ENCODE data around the gene IL2RA.

The IL2RA gene

GRCh38 chr10:6037422-6037821 is 24.7 kb downstream of the IL2RA start:
- peak; percentile 1 for DNase-seq

- DNase-seq = peak; percentile 27
Observed at GRCh38 chr10:6036861-6037321, 25.3 kb downstream of the IL2RA start.

- peak; percentile 1 for DNase-seq
Observed at GRCh38 chr10:6035931-6036575, 26.1 kb downstream of the IL2RA start.

GRCh38 chr10:6035101-6035834 is 26.9 kb downstream of the IL2RA start:
- DNase-seq = peak; percentile 2

GRCh38 chr10:6034371-6034770 is 27.8 kb downstream of the IL2RA start:
- DNase-seq = no peak

GRCh38 chr10:6033954-6034353 is 28.2 kb downstream of the IL2RA start:
- no peak for DNase-seq

- no peak for DNase-seq
Observed at GRCh38 chr10:6030940-6031339, 31.2 kb downstream of the IL2RA start.

GRCh38 chr10:6030217-6030616 is 31.9 kb downstream of the IL2RA start:
- no peak for DNase-seq

GRCh38 chr10:6027929-6028328 is 34.2 kb downstream of the IL2RA start:
- peak; percentile 2 for DNase-seq

GRCh38 chr10:6025683-6026255 is 36.4 kb downstream of the IL2RA start:
- no peak for DNase-seq

- DNase-seq = peak; percentile 1
Observed at GRCh38 chr10:6024334-6024682, 37.9 kb downstream of the IL2RA start.

GRCh38 chr10:6023661-6024333 is 38.4 kb downstream of the IL2RA start:
- peak; percentile 1 for DNase-seq

- no peak for DNase-seq
Observed at GRCh38 chr10:6022660-6023059, 39.5 kb downstream of the IL2RA start.

- DNase-seq = no peak
Observed at GRCh38 chr10:6020826-6021225, 41.3 kb downstream of the IL2RA start.

- DNase-seq = no peak
Observed at GRCh38 chr10:6019796-6020195, 42.4 kb downstream of the IL2RA start.

GRCh38 chr10:6019010-6019782 is 43.0 kb downstream of the IL2RA start:
- DNase-seq = no peak

GRCh38 chr10:6018422-6018821 is 43.7 kb downstream of the IL2RA start:
- no peak for DNase-seq

GRCh38 chr10:6017781-6018354 is 44.3 kb downstream of the IL2RA start:
- DNase-seq = no peak

- DNase-seq = peak; percentile 52
Observed at GRCh38 chr10:6014241-6014761, 47.9 kb downstream of the IL2RA start.

- DNase-seq = no peak
Observed at GRCh38 chr10:6013413-6014192, 48.6 kb downstream of the IL2RA start.

Data from activated naive CD4-positive, alpha-beta T cell treated with Interleukin-2 at 50 U/mL for 16 hours (primary cell).